Measurements from ENCODE around the gene MAEA.

The MAEA gene

DNA sequence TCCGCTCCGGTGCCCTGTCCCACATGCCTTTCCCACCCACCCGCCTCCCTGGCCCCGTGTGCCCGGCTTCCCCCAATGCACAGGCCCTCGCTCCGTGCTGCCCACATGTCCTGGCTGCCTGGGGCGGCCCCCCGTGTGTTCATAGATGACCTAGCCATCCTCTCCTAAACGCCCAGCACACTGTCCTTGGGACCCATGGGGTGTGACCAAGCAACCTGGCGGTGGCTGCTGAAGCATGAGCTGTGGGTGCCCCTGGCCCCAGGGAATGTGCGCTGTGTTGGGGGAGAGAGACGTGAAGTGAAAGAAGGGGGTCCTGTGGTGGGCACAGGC is 28.3 kb downstream of the MAEA start:
- TF ChIP-seq, protein P1, sequence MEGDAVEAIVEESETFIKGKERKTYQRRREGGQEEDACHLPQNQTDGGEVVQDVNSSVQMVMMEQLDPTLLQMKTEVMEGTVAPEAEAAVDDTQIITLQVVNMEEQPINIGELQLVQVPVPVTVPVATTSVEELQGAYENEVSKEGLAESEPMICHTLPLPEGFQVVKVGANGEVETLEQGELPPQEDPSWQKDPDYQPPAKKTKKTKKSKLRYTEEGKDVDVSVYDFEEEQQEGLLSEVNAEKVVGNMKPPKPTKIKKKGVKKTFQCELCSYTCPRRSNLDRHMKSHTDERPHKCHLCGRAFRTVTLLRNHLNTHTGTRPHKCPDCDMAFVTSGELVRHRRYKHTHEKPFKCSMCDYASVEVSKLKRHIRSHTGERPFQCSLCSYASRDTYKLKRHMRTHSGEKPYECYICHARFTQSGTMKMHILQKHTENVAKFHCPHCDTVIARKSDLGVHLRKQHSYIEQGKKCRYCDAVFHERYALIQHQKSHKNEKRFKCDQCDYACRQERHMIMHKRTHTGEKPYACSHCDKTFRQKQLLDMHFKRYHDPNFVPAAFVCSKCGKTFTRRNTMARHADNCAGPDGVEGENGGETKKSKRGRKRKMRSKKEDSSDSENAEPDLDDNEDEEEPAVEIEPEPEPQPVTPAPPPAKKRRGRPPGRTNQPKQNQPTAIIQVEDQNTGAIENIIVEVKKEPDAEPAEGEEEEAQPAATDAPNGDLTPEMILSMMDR (IDR thresholded peaks at IDR 0.05; ENCODE audit: unreplicated experiment in 3 of 3), result no peak
- Mint-ChIP-seq H3K4me3 (no peak overlapping the region), H3K36me3 (ENCODE audit: low read depth) (peaks cover 86% of the 10 kb centered on the region), H3K9me3 (peaks cover 19% of the 10 kb centered on the region), H3K27ac (no peak overlapping the region), H3K4me1 (no peaks in the 10 kb centered on the region), H3K27me3 (ENCODE audit: low read depth) (no peaks in the 10 kb centered on the region)

DNA sequence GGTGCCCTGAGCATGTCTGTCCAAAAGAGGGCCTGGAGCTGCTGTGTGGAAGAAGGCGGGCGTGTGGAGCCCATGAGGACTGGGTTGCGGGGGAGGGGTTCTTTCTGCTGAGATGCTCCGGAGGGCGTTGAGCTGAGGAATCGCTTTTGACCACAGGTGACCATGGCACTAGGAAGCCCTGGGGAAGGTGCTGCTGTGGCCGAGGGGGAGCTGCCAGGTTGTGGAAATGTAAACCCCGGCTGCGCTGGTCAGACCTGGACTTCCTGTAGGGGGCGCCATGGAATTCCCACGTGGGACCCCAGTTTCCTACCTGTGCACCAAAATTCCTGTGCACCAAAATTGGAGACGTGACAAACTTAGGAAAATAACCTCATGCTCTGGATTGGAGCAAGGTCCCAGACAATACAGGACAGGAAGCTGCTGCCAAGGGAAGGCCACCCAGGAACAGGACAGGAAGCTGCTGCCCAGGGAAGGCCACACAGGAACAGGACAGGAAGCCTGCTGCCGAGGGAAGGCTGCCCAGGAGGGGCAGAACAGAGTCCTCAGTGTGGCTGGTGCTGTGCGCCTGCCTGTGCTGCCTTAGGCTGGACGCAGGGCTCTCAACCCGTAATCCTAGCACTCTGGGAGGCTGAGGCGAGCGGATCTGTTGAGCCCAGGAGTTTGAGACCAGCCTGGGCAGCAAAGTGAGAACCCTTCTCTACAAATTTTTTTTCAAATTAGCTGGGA is 29.0 kb downstream of the MAEA start:
- Mint-ChIP-seq H3K4me3 (no peak overlapping the region), H3K36me3 (ENCODE audit: low read depth) (peaks cover 80% of the 10 kb centered on the region), H3K4me1 (no peaks in the 10 kb centered on the region), H3K27me3 (ENCODE audit: low read depth) (no peaks in the 10 kb centered on the region), H3K9me3 (peaks cover 17% of the 10 kb centered on the region), H3K27ac (no peak overlapping the region)
- TF ChIP-seq, protein P1 (IDR thresholded peaks at IDR 0.05; ENCODE audit: unreplicated experiment in 3 of 3), result no peak

DNA sequence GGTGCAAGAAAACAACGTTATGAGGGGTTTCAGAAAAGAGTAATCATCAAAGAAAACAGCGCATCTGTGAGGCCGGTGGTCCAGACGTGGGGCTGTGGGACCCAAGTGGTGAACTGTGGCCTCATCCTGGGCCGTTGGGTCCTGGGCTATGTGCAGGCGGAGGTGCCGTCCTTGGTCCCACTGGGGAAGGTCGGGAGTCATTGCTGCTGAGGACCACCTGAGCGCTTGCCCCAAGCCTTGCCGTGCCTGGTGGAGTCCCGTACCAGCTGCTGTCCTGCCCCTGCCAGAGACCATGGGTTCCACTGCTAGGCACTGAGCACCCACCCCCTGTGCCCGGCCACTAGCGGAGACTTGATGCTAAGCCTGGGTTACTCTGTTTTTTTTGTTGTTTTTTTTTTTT is 31.8 kb downstream of the MAEA start:
- no peak overlapping the region for H3K27ac Mint-ChIP-seq
- H3K36me3 Mint-ChIP-seq (ENCODE audit: low read depth), result peaks cover 55% of the 10 kb centered on the region
- H3K4me1 Mint-ChIP-seq, result no peaks in the 10 kb centered on the region
- no peaks in the 10 kb centered on the region for H3K27me3 Mint-ChIP-seq (ENCODE audit: low read depth)
- TF ChIP-seq, protein P1 (IDR thresholded peaks at IDR 0.05; ENCODE audit: unreplicated experiment in 3 of 3), result no peak
- peaks cover 13% of the 10 kb centered on the region for H3K9me3 Mint-ChIP-seq
- no peak overlapping the region for H3K4me3 Mint-ChIP-seq

DNA sequence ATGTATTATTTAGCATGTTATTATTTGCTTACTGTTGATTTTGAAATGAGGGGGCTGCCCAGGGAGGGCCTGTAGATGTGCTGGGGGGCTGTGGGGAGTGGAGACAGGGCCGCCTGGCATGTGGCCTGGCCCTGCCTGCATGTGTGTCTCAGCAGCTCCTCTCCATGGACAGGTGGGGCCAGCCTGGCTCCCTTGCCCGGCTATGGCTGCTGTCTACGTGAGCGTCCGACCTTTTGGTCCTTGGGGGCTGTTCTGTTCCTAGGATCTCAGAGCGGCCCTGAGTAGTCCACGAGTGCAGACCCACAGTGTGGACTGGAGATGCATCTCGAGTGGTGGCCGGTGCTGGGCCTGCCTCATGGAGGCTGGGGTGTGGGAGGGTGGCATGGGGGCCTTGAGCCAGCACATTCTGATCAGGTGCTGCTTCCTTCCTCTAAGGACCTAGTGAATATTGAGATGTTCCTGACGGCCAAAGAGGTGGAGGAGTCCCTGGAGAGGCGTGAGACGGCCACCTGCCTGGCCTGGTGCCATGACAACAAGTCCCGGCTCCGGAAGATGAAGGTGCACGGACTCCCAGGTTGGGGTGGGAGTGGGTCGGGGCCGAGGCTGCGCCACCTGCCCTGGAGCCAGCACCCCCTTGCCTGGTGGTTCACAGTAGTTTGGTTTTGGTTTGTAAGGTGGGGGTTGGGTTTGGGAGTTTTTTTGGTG is 32.4 kb downstream of the MAEA start:
- Mint-ChIP-seq H3K27ac (no peak overlapping the region), H3K4me3 (no peak overlapping the region), H3K36me3 (ENCODE audit: low read depth) (peaks cover 52% of the 10 kb centered on the region), H3K27me3 (ENCODE audit: low read depth) (no peaks in the 10 kb centered on the region), H3K9me3 (peaks cover 13% of the 10 kb centered on the region), H3K4me1 (no peaks in the 10 kb centered on the region)
- TF ChIP-seq, protein P1 (IDR thresholded peaks at IDR 0.05; ENCODE audit: unreplicated experiment in 3 of 3), result no peak

DNA sequence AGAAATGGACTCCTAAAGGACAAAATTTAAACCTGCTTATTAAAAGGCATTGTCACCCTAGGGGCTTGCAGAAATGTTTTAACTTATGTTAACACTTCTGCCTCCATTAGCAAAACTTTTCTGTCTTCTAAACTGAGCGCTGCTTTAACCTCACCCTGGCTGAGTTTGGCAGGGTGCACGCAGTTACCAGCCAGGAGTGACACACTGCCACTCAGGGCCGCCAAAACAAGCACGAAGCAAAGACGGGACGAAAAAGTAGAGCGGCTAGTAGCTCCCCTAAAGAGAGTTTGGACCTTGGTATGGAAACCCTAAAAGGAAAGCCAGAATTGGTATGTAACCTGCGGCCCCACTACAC is 33.6 kb downstream of the MAEA start:
- no peaks in the 10 kb centered on the region for H3K27me3 Mint-ChIP-seq (ENCODE audit: low read depth)
- H3K4me1 Mint-ChIP-seq, result no peaks in the 10 kb centered on the region
- TF ChIP-seq, protein P1 (IDR thresholded peaks at IDR 0.05; ENCODE audit: unreplicated experiment in 3 of 3), result no peak
- H3K27ac Mint-ChIP-seq, result no peak overlapping the region
- H3K4me3 Mint-ChIP-seq, result no peak overlapping the region
- H3K36me3 Mint-ChIP-seq (ENCODE audit: low read depth), result peaks cover 41% of the 10 kb centered on the region
- H3K9me3 Mint-ChIP-seq, result peaks cover 11% of the 10 kb centered on the region
